Stimulated activated CD8-positive, alpha-beta memory T cell treated with anti-CD3 and anti-CD28 coated beads, Interleukin-15, amount 100 ng/mL, for 1 hour (primary cell): ENCODE data around the gene NHSL2.
A peak's percentile ranks its signal among the peaks of the same experiment; 100 is the strongest.

Source experiments
- DNase-seq: peaks from one replicate; pipeline ENCODE4 v3.0.0-alpha.2; 2020; ENCODE audit warnings: low read depth

Gene NHSL2

GRCh38 chrX:72018277-72019112 is 107.8 kb downstream of the NHSL2 start:
- DNase-seq: peak; percentile 41

- no peak for DNase-seq
Observed at GRCh38 chrX:72019487-72019886, 108.8 kb downstream of the NHSL2 start.

- no peak for DNase-seq
Observed at GRCh38 chrX:72020204-72020603, 109.6 kb downstream of the NHSL2 start.

GRCh38 chrX:72020788-72021187 is 110.1 kb downstream of the NHSL2 start:
- no peak for DNase-seq

- DNase-seq: no peak
Observed at GRCh38 chrX:72021975-72022374, 111.3 kb downstream of the NHSL2 start.

GRCh38 chrX:72023071-72023470 is 112.4 kb downstream of the NHSL2 start:
- DNase-seq: no peak

GRCh38 chrX:72025236-72025770 is 114.7 kb downstream of the NHSL2 start:
- DNase-seq: no peak

GRCh38 chrX:72026341-72027023 is 115.8 kb downstream of the NHSL2 start:
- DNase-seq: no peak

- DNase-seq: no peak
Observed at GRCh38 chrX:72027024-72027913, 116.6 kb downstream of the NHSL2 start.

- no peak for DNase-seq
Observed at GRCh38 chrX:72027914-72028307, 117.3 kb downstream of the NHSL2 start.

- DNase-seq: no peak
Observed at GRCh38 chrX:72028701-72029470, 118.2 kb downstream of the NHSL2 start.

GRCh38 chrX:72029483-72030411 is 119.1 kb downstream of the NHSL2 start:
- no peak for DNase-seq

- DNase-seq: no peak
Observed at GRCh38 chrX:72030431-72030830, 119.8 kb downstream of the NHSL2 start.

GRCh38 chrX:72031118-72031517 is 120.5 kb downstream of the NHSL2 start:
- no peak for DNase-seq

- DNase-seq: no peak
Observed at GRCh38 chrX:72031634-72032033, 121.0 kb downstream of the NHSL2 start.

GRCh38 chrX:72037601-72038000 is 127.0 kb downstream of the NHSL2 start:
- DNase-seq: no peak

- no peak for DNase-seq
Observed at GRCh38 chrX:72038016-72038415, 127.4 kb downstream of the NHSL2 start.

- DNase-seq: no peak
Observed at GRCh38 chrX:72038868-72039267, 128.2 kb downstream of the NHSL2 start.

- DNase-seq: no peak
Observed at GRCh38 chrX:72040506-72040905, 129.9 kb downstream of the NHSL2 start.

- no peak for DNase-seq
Observed at GRCh38 chrX:72041176-72041575, 130.5 kb downstream of the NHSL2 start.
